ENCODE data around the gene GSE1.
A peak's percentile ranks its signal among the peaks of the same experiment; 100 is the strongest.

The GSE1 gene

GRCh38 chr16:85610446-85611193 is 2.5 kb upstream of the GSE1 start:
- DNase-seq (ENCODE audit: low spot score in 2 of 2) = peak; percentile 74 to 94
- Histone ChIP-seq H3K4me1 (peaks cover 38% of the 10 kb centered on the region), H3K4me3 (peak overlapping the region; percentile 92), H3K9me3 (no peaks in the 10 kb centered on the region), H3K36me3 (replicated peaks) (no peaks in the 10 kb centered on the region), H3K27me3 (ENCODE audit: low read depth) (no peaks in the 10 kb centered on the region)
- in situ Hi-C loops (cut with MboI; ENCODE audit: low sequenced_read_pairs) = loop anchor here (10.0 kb wide), 1 partner anchor 496 kb away; the partner anchor contains the start of gene CIBAR2

- peak overlapping the region; percentile 92 for H3K4me3 ChIP-seq
- in situ Hi-C loops (cut with MboI; ENCODE audit: low sequenced_read_pairs) = loop anchor here (10.0 kb wide), 1 partner anchor 496 kb away; the partner anchor contains the start of gene CIBAR2
- no peak for DNase-seq (ENCODE audit: low spot score in 2 of 2)
- H3K27me3 ChIP-seq (ENCODE audit: low read depth) = no peaks in the 10 kb centered on the region
- peaks cover 40% of the 10 kb centered on the region for H3K4me1 ChIP-seq
- H3K9me3 ChIP-seq = no peaks in the 10 kb centered on the region
- peaks cover 1% of the 10 kb centered on the region for H3K36me3 ChIP-seq (replicated peaks)
These were observed 2.0 kb upstream of the GSE1 start for GRCh38 chr16:85611194-85611443.

- H3K4me1 ChIP-seq = peaks cover 36% of the 10 kb centered on the region
- no peaks in the 10 kb centered on the region for H3K27me3 ChIP-seq (ENCODE audit: low read depth)
- DNase-seq (ENCODE audit: low spot score in 2 of 2) = peak; percentile 54 to 83
- H3K9me3 ChIP-seq = no peaks in the 10 kb centered on the region
- H3K4me3 ChIP-seq = peak overlapping the region; percentile 92
- peaks cover 6% of the 10 kb centered on the region for H3K36me3 ChIP-seq (replicated peaks)
- in situ Hi-C loops (cut with MboI; ENCODE audit: low sequenced_read_pairs) = loop anchor here (10.0 kb wide), 1 partner anchor 497 kb away; the partner anchor contains the start of gene CIBAR2
These were observed 1.5 kb upstream of the GSE1 start for GRCh38 chr16:85611444-85612190.

GRCh38 chr16:85612191-85612800 is 826 bp upstream of the GSE1 start:
- H3K4me1 ChIP-seq = peaks cover 31% of the 10 kb centered on the region
- peak; percentile 68 to 88 for DNase-seq (ENCODE audit: low spot score in 2 of 2)
- in situ Hi-C loops (cut with MboI; ENCODE audit: low sequenced_read_pairs) = loop anchor here (10.0 kb wide), 1 partner anchor 497 kb away; the partner anchor contains the start of gene CIBAR2

DNA sequence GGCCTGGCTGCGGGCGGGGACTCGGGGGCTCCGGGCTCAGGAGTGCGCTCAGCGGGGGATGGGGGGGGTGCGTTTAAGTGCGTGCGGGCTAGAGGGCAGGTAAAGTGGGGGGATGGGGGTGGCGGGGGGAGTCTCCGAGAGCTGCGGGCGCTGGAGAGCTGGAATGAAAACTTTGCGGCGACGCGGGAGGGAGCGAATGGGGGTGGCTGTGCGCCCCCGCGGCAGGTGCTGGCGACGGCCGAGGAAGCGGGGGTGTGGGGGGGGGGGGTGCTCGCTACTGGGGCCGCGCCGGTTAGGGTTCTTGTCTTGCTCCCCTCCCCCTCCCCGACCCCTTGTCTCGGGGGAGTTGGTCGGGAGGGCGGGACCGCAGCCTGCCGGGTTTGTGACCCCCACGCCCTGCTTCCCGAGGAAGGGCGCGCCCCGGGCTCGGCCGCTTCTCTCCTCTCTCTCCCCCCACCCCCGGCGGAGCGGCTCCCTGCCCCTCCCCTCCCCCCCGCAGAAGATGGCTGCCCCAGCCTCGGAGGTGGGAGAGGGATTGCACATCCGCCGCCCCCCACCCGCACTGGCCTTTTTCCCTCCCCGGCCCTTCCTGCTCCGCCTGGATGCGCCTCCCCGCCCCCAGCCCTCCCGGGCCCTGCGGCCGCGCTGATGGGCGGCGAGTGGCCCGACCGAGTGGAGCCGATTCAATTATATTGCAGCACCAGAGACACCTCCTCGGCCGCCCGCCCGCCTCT is 649 bp downstream of the GSE1 start:
- Histone ChIP-seq H3K4me3 (peak overlapping the region; percentile 92), H3K9me3 (no peaks in the 10 kb centered on the region), H3K27me3 (ENCODE audit: low read depth) (no peaks in the 10 kb centered on the region), H3K4me1 (peaks cover 23% of the 10 kb centered on the region), H3K36me3 (replicated peaks) (peaks cover 23% of the 10 kb centered on the region)
- in situ Hi-C loops (cut with MboI; ENCODE audit: low sequenced_read_pairs) = loop anchor here (10.0 kb wide), 1 partner anchor 499 kb away; the partner anchor contains the start of gene CIBAR2
- peak; percentile 80 to 88 for DNase-seq (ENCODE audit: low spot score in 2 of 2)

More at GRCh38 chr16:85612191-85612800, 826 bp upstream of the GSE1 start:
- Histone ChIP-seq H3K36me3 (replicated peaks) (peaks cover 11% of the 10 kb centered on the region), H3K4me3 (peak overlapping the region; percentile 92), H3K27me3 (ENCODE audit: low read depth) (no peaks in the 10 kb centered on the region), H3K9me3 (no peaks in the 10 kb centered on the region)

GRCh38 chr16:85614338-85615013 is 1.4 kb downstream of the GSE1 start:
- H3K4me1 ChIP-seq = peaks cover 23% of the 10 kb centered on the region

DNA sequence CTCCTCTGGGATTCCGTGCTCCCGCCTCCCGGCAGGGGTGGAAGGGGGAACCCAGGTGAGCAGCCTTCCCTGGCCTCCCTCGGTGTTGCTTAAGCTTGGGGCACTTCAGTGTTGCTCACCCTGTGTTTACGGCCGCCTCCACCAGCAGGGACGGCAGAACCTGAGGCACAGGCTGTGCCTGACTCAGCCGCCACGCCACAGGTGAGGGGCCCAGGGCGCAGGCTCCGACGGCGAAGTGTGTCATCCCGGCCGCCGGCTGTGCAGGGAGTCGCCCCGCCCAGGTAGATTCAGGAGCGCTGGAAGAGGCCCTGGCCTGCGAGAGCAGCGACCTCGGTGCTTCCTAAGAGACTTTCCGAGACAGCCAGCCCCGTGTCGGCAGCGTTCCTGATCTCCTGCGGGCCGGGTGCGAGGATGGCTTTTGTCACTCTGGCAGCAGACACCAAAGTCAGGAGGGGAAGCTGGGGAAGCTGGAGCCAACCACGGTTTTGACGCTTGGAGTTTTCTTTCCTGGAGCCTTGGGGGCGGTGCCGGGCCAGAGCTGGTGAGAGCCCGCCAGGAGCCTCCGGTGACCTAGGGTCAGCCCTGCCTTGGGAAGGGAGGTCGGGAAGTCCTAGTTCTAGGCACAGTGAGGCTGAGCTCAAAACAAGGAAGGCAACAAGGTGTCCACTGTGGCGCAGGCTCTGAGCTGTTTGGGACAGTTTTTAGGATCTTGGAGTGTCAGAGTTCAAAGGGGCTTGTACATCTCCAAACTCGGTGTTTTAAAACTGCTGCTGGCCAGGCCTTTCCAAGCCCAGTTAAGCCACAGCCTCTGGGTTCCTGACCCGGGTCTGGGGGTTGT is 2.1 kb downstream of the GSE1 start:
- H3K27me3 ChIP-seq (ENCODE audit: low read depth) = no peaks in the 10 kb centered on the region
- H3K4me3 ChIP-seq = peak overlapping the region; percentile 92
- peaks cover 20% of the 10 kb centered on the region for H3K4me1 ChIP-seq
- peaks cover 31% of the 10 kb centered on the region for H3K36me3 ChIP-seq (replicated peaks)
- no peaks in the 10 kb centered on the region for H3K9me3 ChIP-seq
- DNase-seq (ENCODE audit: low spot score in 2 of 2) = peak in 1 of 2 experiments; percentile 63
- in situ Hi-C loops (cut with MboI; ENCODE audit: low sequenced_read_pairs) = loop anchor here (10.0 kb wide), 1 partner anchor 500 kb away; the partner anchor contains the start of gene CIBAR2

More at GRCh38 chr16:85614338-85615013, 1.4 kb downstream of the GSE1 start:
- Histone ChIP-seq H3K4me3 (peak overlapping the region; percentile 92), H3K27me3 (ENCODE audit: low read depth) (no peaks in the 10 kb centered on the region), H3K36me3 (replicated peaks) (peaks cover 24% of the 10 kb centered on the region), H3K9me3 (no peaks in the 10 kb centered on the region)
- in situ Hi-C loops (cut with MboI; ENCODE audit: low sequenced_read_pairs) = loop anchor here (10.0 kb wide), 1 partner anchor 500 kb away; the partner anchor contains the start of gene CIBAR2
- DNase-seq (ENCODE audit: low spot score in 2 of 2) = peak in 1 of 2 experiments; percentile 50

GRCh38 chr16:85615852-85616606 is 2.9 kb downstream of the GSE1 start:
- in situ Hi-C loops (cut with MboI; ENCODE audit: low sequenced_read_pairs) = loop anchor here (10.0 kb wide), 1 partner anchor 501 kb away; the partner anchor contains the start of gene CIBAR2
- DNase-seq (ENCODE audit: low spot score in 2 of 2) = peak; percentile 75 to 92
- H3K4me3 ChIP-seq = peak overlapping the region; percentile 92
- H3K9me3 ChIP-seq = no peaks in the 10 kb centered on the region
- H3K4me1 ChIP-seq = peaks cover 13% of the 10 kb centered on the region
- no peaks in the 10 kb centered on the region for H3K27me3 ChIP-seq (ENCODE audit: low read depth)
- peaks cover 35% of the 10 kb centered on the region for H3K36me3 ChIP-seq (replicated peaks)

DNA sequence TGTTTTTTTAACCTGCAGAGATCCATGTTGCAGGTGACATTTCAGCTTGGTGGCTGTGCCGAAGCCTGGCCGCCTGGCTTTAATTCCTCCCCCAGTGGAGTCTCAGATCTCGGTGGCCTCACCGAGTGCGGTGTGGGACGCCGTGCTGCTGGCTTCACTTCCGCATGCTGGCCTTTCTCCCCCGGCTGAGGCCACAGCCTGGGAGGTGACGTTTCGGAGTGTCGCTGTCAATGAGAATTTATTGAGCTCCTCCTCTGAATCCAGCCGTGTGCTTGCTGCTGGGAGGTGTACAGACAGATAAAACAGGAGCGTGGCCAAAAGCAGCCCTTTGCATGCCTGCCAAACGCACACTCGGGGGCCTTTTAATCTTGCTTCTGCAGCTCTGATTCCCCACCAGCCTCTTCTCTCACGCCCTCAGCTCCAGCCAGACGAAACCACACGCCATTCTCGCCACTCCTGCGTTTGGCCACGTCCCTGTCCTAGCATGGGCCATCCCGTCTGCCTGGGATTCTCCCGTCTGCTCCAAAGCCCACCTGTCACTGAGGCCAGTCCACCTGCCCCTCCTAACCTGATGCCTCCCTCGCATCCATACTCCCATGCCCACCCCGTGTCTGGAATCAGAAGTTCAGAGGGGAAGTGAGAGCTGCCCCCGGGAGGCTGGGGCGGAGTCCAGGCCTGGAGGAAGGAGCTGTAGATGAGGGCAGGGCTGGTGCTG is 3.6 kb downstream of the GSE1 start:
- Histone ChIP-seq H3K36me3 (replicated peaks) (peaks cover 35% of the 10 kb centered on the region), H3K27me3 (ENCODE audit: low read depth) (no peaks in the 10 kb centered on the region), H3K4me1 (peaks cover 13% of the 10 kb centered on the region), H3K9me3 (no peaks in the 10 kb centered on the region), H3K4me3 (no peak overlapping the region)
- in situ Hi-C loops (cut with MboI; ENCODE audit: low sequenced_read_pairs) = loop anchor here (10.0 kb wide), 1 partner anchor 502 kb away; the partner anchor contains the start of gene CIBAR2
- no peak for DNase-seq (ENCODE audit: low spot score in 2 of 2)

GRCh38 chr16:85617948-85618347 is 4.8 kb downstream of the GSE1 start:
- in situ Hi-C loops (cut with MboI; ENCODE audit: low sequenced_read_pairs) = loop anchor here (10.0 kb wide), 1 partner anchor 503 kb away; the partner anchor contains the start of gene CIBAR2
- no peaks in the 10 kb centered on the region for H3K9me3 ChIP-seq
- H3K36me3 ChIP-seq (replicated peaks) = peaks cover 35% of the 10 kb centered on the region
- H3K4me1 ChIP-seq = peaks cover 13% of the 10 kb centered on the region
- DNase-seq (ENCODE audit: low spot score in 2 of 2) = no peak
- no peaks in the 10 kb centered on the region for H3K27me3 ChIP-seq (ENCODE audit: low read depth)
- no peak overlapping the region for H3K4me3 ChIP-seq

- H3K9me3 ChIP-seq = no peaks in the 10 kb centered on the region
- H3K4me1 ChIP-seq = peaks cover 13% of the 10 kb centered on the region
- no peaks in the 10 kb centered on the region for H3K27me3 ChIP-seq (ENCODE audit: low read depth)
- no peak overlapping the region for H3K4me3 ChIP-seq
- in situ Hi-C loops (cut with MboI; ENCODE audit: low sequenced_read_pairs) = loop anchor here (10.0 kb wide), 1 partner anchor 504 kb away; the partner anchor contains the start of gene CIBAR2
- DNase-seq (ENCODE audit: low spot score in 2 of 2) = no peak
- peaks cover 35% of the 10 kb centered on the region for H3K36me3 ChIP-seq (replicated peaks)
These were observed 5.4 kb downstream of the GSE1 start for GRCh38 chr16:85618521-85618920.

Data from HAP-1 (cell line).